Measurements from ENCODE around the gene ZNF175.

Gene ZNF175

DNA sequence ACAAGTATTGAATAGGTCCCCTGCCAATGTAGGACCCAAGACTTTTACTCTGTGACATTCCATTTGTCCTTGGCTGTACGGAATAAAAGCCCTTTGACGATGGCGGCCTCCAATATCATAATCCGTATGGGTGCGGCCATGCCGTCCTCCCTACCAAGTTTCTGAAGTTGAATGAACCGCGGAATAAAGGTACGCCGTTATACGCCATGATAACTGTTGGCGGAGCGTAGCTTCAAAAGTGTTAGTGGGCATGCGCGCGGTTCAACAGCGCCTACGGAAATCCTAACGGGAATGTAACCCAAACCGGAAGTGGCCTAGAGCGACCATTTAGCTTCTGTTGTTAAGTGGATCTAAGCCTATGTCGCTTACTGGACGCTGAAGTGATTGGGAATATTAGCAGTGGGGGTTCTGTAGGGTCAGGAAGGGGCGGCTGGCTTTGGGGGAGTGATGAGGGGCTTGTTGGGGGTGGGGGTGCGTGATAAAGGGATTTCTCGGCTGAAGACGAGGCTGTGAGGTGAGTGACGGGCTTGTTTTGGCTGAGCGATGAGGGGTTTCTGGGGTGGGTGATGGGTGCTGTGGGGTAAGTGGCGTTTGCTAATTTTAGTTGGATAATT is at the start of gene ZNF175:
TSS of gene ZNF175 (plus strand) at position 322 of the 614 bp plus-strand sequence. CDS start 2,047 bp downstream, outside the sequence.
- DNase-seq (ENCODE audit: low read depth in 1 of 2, low spot score in 1 of 2) = peak; percentile 76 to 86

DNA sequence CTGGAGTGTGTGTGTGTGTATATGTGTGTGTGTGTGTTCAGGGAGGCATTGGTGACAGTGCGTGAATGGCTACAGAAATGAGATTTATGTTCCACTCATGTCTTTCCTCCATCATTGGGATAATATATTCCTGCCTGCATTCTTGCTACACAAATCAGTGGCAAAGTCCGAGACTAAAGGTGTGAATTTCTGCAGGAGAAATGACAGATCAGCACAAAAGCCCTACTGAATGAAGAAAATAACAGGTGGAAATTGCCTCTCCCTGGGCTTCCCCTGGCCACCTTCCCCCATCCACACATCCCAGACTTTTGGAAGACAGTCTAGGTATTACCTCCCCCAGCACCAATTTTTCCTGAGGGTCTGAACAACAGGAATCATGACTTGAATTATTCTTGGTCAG is 49.7 kb upstream of the ZNF175 start:
- DNase-seq (ENCODE audit: low read depth in 1 of 2, low spot score in 1 of 2) = no peak

DNA sequence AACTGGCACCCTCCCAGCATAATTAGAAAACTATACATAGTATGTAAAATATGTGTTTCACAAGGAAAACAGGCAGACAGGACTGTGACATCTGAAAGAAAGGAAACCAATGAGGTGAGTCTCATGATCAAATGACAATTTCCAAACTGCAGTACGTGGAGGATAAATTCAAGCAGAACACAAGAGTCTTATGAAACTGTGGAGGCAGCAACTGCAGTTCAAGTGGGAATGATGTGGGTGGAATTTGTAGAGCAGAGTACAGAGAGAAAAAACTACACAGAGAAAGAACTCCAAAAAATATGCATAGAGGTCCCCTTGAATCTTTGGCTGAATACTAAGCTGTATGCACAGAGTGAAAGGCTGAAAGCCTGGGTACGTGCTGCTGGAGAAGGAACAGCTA is 49.3 kb upstream of the ZNF175 start:
- DNase-seq (ENCODE audit: low read depth in 1 of 2, low spot score in 1 of 2) = no peak

DNA sequence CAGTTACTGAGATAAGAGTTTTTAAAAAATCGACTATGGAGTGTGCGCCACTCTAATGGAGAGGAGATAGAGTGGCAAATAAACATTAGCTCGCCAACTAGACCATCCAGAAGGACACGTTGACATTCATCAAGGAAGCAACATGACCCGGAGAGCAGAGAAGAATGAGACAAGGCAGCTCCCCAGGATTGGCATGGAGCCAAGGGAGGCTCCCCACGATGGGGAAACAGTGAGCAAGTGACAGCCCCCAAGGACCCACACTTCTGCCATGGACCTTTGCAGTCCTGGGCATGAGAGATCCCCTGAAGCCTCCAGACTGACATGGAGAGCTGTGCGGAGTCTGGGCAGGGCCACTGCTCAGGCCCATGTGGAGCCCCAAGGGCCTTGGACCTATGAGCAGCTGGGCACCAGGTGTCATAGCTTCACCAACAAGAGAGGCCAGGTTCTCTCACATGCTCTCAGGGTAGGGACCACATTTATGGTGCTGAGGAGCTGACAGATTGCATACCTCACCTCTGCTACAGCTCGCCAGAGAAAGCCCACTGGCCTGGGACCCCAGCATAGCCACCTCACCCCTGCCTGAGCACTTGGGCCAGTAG is 46.3 kb upstream of the ZNF175 start:
- no peak for DNase-seq (ENCODE audit: low read depth in 1 of 2, low spot score in 1 of 2)

DNA sequence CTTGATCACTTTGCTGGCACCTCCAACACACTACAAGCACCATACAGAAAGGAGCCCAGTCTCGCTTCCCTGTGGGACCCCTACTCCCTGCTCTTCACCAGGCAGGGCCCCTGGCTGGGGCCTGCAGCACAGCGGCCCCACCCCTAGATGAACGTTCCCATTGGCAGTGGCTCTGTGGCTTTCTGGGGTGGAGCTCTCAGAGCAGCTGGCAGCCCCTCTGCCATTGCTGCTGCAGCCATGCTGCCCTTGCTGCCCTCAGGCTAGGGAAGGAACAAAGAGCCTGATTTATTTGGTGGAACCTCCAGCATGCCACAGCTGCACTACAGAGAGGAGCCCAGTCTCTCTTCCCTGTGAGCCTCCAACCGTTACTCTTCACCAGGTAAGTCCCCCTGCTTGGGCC is 45.4 kb upstream of the ZNF175 start:
- no peak for DNase-seq (ENCODE audit: low read depth in 1 of 2, low spot score in 1 of 2)

DNA sequence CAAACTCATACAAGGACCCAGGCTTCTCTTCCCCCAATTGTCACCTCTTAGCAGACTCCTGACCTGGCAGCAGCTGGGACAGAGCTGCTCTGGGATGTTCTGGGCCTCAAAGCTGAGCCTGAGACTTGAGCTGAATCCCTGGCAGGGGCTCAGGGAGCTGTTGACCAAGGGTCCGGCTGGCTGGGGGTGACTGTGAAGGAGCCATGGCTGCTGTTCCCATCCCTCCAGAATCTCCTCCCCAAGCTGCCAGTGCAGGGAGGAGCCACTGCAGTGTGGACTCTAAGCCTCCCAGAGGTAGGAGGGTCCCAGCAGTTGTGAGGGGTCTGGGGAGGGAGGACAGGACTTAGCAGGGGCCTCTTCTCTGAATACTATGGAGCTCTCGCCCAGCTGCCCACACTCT is 41.8 kb upstream of the ZNF175 start:
- no peak for DNase-seq (ENCODE audit: low read depth in 1 of 2, low spot score in 1 of 2)

DNA sequence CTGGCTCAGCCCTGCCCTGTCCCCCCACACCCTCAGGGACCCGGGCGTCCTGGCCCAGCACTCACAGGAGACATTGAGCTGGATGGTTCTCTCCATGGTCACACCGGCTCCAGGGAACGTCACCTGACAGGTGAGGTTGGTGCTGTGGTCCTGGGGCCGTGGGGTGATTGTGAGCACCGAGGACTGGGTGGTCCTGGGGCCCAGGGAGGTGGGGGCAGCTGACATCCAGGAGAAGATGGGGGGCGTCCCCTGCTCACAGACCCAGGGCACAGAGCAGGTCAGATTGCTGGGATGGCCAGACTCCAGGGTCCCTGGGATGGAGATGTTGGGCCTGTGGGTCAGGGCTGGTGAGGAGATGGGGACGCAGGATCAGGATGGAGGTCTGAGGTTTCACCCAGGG is 40.5 kb upstream of the ZNF175 start:
- DNase-seq (ENCODE audit: low read depth in 1 of 2, low spot score in 1 of 2) = no peak

DNA sequence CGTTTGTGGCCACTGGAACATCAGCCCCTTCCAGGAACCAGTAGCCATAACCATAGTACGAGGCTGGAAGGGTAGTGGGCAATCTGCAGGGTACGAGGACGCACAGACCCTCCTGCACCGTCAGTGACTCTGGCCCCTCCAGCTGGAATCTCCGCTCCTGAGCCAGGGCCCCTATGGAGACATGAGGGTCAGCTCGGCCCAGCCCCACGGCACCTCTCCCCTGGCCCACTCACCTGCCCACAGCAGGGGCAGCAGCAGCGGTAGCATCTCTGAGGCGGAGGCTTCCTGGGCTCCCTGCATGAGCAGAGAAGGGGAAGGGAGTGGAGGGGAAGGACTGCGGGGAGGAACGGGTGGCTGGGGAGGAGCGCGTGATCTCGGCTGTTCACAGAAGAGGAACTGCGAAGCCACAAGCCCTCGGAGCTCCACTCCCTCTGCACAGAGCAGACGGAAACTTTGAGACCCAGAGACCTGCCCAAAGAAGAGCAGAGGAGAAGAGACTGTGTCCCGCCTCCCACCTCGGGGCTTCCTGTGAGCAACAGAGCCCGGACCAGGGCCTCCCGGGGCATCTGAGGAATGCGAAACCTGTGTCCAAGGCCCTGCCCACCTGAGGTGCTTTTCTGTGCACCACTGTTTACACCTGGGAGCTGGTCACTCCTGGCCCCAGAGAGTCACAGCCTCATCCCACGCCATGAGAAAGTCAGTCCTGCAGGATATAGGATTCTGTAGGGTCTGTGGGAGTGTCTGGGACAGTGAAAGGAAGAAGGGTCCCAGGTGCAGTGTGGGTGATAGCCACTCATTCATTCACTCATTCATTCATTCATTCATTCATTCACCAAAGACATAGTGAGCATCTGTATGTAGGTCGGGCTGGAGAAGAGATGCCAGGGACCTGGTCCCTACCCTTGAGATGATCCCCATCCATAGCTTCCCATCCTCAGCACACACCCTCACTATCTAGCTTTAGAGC is 39.5 kb upstream of the ZNF175 start, which contains the start of gene SIGLEC6:
TSS of gene SIGLEC6 (minus strand) at position 322 of the 967 bp plus-strand sequence. CDS start at position 300, 22 bp downstream.
- DNase-seq (ENCODE audit: low read depth in 1 of 2, low spot score in 1 of 2) = no peak

DNA sequence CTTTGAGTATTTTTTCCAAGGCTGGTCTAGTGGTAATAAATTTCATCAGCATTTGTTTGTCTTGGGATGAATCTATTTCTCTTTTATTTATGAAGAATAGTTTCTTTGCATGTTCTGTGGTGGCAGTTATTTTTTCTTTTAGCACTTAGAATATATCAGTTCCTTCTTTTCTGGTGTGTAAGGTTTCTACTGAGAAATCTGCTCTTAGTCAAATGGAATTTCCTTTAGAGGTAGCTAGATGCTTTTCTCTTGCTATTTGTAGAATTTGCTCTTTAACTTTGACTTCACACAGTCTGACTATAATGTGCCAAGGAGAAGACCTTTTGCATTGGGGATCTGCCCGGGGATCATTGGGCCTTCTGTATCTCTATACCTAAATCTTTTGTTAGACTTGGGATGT is 35.5 kb upstream of the ZNF175 start:
- DNase-seq (ENCODE audit: low read depth in 1 of 2, low spot score in 1 of 2) = no peak

DNA sequence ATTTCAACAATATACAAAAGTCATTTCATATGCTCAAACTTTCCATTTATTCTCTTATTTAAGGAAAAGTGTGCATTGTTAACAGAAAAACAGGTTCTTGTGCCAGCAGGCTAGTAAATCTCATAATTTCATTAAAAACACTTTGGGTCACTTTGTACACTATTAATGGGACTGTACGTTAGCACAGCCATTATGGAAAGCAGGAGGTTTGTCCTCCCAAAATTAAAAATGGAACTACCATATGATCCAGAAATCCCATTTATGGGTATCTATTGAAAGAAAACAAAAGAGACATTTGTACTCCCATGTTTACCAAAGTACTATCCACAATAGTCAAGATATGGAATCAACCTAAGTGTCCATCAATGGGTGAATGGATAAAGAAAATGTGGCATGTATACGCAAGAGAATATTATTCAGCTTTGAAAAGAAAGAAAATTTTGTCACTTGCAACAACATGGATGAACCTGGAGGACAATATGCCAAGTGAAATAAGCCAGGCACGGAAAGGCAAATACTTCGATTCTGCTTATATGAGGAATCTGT is 31.2 kb upstream of the ZNF175 start:
- DNase-seq (ENCODE audit: low read depth in 1 of 2, low spot score in 1 of 2) = no peak

DNA sequence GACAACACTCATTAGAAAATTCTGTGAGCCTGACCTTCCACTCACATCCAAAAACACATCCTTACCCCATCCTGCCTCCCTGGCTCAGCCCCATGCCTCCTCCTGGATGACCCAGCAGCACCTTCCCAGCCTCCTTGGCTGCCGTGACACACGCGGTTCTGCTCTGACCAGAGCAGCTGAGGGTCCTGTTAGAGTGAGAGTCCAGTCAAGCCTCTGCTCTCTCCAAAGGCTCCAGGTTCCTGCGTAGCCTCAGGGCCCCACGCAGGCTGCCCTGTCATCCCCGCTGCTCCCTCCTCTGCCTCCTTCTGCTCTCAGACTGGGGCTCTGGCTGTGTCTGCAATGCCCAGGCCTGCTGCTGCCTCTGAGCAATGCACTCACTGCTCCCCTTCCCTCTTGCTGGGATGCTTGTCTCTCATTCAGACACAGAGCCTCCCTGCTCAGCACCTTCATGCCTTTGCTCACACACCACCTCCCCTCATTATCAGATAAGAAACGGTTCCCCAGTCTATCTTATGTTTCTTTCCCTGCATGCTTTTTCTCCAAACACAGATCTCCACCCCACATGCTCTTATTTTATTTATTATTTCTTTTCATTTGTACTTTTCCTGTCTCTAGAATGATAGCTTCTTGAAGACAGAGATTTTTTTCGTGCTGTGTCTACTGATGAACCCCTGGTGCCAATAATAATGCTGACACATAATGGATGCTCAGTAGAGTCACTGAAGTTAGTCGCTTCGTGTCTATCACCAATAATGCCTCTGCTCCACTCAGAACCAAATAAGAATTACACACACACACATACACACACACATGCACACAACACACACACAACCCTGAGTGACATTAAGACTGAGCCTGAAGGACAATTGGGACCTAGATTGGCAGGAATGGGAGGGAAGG is 29.4 kb upstream of the ZNF175 start:
- DNase-seq (ENCODE audit: low read depth in 1 of 2, low spot score in 1 of 2) = no peak

DNA sequence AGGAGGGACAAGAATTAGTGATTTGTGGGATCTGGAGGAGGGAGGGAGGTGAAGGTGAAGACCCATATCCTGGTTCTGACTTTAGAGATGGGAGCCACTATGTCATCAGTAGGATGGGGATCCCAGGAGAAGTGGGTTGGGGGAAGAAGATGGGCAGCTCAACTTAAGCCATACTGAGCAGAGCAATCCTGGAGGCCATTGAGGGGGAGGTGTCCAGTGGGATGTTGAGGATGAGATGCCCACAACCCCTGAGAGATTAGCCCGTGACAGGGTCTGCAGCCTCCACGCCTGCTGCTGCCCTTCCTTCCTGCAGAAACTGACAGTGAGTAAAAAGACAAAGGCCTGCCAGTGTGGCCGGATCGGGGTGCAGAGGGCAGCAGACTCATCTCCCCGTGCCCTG is 28.4 kb upstream of the ZNF175 start:
- DNase-seq (ENCODE audit: low read depth in 1 of 2, low spot score in 1 of 2) = no peak

DNA sequence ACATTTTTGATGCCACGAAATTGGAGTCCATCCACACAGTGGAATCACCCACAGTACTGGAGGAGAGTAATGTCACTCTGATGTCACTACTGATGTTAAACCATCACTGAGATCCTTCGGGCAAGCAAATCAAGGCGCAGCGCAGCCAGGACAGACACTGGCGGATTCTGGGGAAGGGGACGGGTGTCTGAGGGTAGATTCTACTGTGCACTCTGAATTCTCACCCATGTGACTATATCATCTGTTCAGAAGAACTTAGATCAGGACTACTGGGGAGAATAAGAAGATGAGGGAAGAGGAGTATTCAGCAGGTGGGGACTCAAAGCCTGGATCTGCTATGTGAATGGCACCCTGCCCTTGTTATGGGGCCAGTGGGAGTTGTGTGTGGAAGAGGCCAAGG is 27.0 kb upstream of the ZNF175 start:
- DNase-seq (ENCODE audit: low read depth in 1 of 2, low spot score in 1 of 2) = no peak

DNA sequence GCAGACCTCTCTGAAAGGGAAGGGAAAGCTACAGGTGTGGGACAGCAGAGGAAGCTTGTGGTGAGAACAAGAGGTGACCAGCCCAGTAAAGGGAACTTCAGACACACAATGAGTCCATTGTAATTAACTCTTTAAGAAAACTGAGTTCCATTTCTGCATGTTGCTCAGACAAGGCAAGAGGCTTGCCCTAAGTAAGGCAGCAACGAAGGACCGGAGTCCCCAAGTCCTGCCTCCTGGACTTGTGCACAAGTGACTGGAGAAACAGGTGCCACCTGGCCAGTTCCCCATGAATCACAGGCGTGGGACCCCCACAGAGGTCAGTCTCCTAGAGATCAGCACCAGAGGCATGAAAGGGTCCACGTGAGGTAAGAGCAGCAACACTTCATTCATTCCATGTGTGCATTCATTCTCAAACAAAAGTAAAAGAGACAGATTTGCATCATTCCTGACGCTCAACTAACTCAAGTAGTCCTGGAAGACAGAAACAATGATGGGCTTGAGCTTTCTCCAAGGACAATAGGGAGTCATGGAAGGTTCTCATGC is 24.9 kb upstream of the ZNF175 start:
- DNase-seq (ENCODE audit: low read depth in 1 of 2, low spot score in 1 of 2) = no peak

DNA sequence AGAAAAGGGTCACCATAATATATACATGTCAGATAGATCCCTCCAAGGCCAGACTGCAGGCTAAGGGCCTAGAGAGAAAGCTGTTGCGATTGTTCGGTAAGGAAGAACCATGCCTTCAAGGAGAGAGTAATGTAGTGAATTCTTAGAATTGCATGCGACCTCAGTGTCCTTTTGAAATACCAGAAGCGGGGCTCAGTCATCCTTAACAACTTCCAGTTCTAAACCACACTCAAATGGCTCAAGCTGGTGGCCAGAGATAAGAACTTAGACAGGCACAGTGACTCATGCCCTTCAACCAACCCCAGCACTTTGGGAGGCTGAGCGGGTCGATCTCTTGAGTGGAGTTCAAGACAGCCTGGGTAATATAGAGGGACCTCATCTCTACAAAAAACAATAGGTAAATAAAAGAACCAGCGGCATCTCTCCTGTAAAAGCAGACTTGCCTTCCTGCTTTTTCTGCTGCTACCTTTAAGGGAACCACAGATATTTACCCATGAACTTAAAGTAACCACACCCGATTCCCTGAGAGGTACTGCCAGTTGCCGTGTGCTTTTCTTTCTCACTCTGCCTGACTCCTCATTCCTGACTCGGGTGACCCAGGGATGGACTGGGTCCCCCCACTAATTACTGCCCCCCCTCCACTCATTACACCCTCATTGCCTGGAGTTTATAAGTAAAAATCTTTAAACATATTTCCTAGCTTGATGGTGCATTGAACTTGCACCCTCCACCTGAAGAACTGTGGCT is 24.3 kb upstream of the ZNF175 start:
- no peak for DNase-seq (ENCODE audit: low read depth in 1 of 2, low spot score in 1 of 2)

DNA sequence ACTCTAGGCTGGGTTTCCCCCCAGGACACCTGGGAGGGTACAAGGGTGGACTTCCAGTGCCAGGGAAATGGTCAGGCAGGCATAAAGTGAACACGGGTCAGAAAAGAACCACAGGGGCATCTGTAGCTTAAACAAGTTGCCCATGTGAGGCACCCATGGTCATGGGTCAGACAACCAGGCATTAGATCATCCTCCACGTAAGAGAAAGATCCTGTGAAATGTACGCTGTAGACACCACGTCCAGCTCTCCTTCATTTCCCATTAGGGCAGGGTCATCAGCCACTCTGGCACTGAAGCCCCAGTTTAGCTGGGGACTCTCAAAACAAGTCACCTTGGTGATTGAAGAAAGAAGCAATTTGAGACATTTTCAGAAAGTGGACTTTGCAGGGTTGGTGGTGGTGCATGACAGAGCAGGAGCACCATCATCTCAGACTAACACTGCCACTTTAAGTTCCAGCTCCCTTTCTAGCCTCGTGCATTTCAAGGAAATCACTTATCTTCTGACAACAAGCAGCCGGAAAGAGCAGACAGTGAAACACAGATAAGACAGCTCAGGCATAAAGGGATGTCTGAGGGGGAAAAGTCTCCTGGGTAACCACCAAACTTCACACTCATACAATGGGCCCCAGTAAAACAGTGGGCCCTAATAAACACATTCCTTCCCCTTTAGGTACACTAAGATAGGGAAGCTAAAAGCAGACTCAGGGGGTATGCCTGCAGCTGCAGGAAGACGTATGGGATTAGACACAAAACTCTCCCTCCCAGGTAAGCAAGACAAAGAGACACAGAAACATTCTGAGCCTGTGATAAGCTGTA is 23.5 kb upstream of the ZNF175 start:
- no peak for DNase-seq (ENCODE audit: low read depth in 1 of 2, low spot score in 1 of 2)

DNA sequence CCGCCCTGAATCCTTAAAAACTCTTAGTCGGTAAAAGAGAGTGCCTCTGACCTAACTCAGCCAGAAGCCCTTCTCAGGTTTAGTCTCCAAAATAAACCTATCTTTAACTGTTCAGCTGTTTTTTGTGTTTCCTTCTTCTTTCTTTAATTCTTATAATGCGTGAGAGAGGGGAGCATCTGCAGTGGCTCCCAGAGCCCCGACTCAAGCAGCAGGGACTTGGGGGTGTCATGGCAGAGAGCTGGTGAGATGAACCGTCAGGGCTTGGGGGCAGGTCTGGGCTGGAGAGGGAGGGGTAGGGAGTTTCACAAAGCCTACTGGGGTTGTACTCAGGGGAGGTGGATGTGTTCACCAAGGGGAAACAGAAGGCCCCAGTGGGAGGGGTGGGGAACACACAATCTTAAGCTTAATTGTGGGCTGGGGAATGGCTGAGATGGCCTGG is 22.9 kb upstream of the ZNF175 start:
- no peak for DNase-seq (ENCODE audit: low read depth in 1 of 2, low spot score in 1 of 2)

DNA sequence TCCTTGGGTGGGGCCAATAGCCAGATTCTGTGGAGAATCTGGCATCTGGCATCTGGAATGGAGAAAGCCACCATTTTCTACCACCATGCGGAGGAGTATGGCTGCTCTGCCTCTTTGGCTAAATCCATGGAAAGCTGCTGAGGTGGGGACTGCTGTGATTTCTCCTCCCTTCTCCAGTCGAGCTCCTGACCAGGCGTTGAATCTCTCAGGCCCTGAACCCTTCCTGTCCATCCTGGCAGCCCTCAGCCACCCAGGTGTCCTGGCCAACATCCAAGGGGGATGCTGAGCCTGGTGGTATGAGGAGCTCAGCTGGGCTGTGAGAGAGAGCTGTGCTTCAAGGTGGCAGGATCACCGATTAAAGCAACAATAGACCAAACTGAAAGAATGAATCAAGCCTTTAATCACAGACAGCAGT is 22.2 kb upstream of the ZNF175 start:
- DNase-seq (ENCODE audit: low read depth in 1 of 2, low spot score in 1 of 2) = no peak
